NB4 (cell line): ENCODE data around the gene CSMD2.

Source experiments
- CTCF ChIP-seq: IDR thresholded peaks from one replicate; pipeline ENCODE4 v1.5.1; 2012; ENCODE audit warnings: low read depth, low read length
- MYC ChIP-seq: IDR thresholded peaks from 2 replicates; pipeline ENCODE4 v1.6.1; 2011; ENCODE audit warnings: low read depth, low read length
- POLR2A ChIP-seq: IDR thresholded peaks from 2 replicates; pipeline ENCODE4 v1.6.1; 2011; ENCODE audit warnings: mild to moderate bottlenecking; ENCODE audit not compliant: insufficient read length; ENCODE audit errors: extremely low read depth
- TF ChIP-seq, protein P1 (sequence below): IDR thresholded peaks from 2 replicates; pipeline ENCODE4 v1.6.1; 2011; ENCODE audit warnings: low read depth, low read length

DNA sequence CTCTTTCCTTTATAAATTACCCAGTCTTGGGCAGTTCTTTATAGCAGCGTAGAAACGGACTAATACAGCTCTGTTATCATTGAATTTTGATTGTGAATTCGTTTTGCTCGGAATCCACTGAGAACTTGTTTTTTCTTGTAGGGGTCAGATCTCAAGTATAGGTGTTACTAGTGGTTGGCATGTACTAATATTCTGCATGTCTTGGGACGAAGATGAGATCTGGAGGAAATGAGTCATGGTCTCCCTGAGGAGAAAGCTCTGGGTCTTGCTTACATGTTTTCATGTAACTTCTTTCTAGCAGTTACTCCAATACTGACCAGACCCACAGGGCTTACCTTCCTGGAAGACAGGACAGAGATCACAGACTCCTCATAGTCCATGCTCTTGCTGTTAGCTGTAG lies 662.3 kb downstream of the CSMD2 start:
- TF ChIP-seq CTCF (no peak), POLR2A (no peak), MYC (no peak)
- TF ChIP-seq, protein P1, sequence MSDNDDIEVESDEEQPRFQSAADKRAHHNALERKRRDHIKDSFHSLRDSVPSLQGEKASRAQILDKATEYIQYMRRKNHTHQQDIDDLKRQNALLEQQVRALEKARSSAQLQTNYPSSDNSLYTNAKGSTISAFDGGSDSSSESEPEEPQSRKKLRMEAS: no peak
